ENCODE data around the gene CPLANE1.
"Not testable (repeated sequence)": the region's sequence is repeated elsewhere in the genome, so short reads cannot be mapped to it uniquely, and the experiment has no call there.

Gene CPLANE1

GRCh38 chr5:37208883-37209797, 40.0 kb downstream of the CPLANE1 start:
- DNase-seq (ENCODE audit: low read depth in 2 of 2): no peak

GRCh38 chr5:37207802-37208201, 41.4 kb downstream of the CPLANE1 start:
- no peak for DNase-seq (ENCODE audit: low read depth in 2 of 2)

- DNase-seq (ENCODE audit: low read depth in 2 of 2): no peak
Measured at GRCh38 chr5:37206736-37207135, 42.4 kb downstream of the CPLANE1 start.

DNA sequence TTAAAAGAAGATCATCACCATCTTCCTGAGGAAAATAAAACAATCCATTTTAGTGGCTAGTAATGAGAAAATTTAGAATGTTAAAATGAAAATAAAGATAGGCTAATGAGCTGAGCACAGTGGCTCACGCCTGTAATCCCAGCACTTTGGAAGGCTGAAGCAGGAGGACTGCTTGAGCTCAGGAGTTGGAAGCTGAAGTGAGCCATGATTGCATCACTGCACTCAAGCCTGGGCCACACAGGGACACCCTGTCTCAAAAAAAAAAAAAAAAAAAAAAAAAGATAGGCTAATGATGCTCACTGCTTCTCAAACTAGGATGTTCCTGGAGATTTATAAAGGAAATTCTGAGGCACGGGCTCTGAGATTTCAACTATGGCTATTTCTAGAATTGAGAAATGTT, 50.3 kb downstream of the CPLANE1 start:
- DNase-seq (ENCODE audit: low read depth in 2 of 2): no peak

- DNase-seq (ENCODE audit: low read depth in 2 of 2): no peak
Measured at GRCh38 chr5:37198061-37198460, 51.1 kb downstream of the CPLANE1 start.

DNA sequence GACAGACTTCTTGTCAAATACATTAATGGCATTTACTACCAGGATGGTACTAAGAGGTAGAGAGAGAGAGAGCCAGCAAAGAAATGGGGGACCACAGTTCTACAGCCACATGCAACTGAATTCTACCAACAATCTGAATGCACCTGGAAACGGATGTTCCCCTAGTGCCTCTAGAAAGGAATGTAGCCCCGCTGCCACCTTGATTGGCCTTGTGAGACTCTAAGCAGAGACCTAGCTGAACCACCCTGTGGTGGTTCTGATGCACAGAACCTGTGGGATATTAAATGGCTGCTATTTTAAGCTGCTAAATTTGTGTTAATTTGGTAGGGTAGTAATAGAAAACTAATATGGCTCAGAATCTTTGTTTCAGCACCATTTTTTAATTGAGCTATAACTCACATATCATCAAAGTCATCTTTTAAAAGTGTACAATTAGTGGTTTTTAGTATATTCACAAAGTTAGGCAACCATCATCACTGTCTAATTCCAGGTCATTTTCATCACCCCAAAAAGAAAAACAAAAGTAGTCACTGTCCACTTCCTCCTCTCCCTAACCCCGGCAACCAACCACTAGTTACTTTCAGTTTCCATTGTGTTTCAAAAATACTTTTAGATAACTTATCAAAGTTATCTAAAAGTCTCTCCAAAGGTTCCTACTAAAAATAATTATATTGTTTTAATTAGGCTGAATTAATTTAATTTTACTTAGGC, 51.7 kb downstream of the CPLANE1 start:
- DNase-seq (ENCODE audit: low read depth in 2 of 2): no peak

DNA sequence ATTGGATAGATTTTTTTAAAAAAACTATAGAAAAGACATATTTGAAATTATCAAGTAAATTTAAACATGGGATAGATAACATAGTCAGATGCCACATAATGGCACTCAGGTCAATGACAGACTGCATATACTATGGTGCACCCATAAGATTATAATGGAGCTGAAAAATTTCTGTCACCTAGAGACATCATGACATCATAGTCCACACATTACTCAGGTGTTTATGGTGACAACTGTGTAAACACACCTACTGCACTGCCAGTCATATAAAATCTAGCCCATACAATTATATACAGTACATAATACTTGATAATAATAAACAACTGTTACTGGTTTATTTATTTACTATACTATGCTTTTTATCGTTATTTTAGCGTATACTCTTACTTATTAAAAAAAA, 58.6 kb downstream of the CPLANE1 start:
- DNase-seq (ENCODE audit: low read depth in 2 of 2): no peak

GRCh38 chr5:37189355-37189754, 59.8 kb downstream of the CPLANE1 start:
- no peak for DNase-seq (ENCODE audit: low read depth in 2 of 2)

GRCh38 chr5:37187465-37187977, 61.7 kb downstream of the CPLANE1 start:
- DNase-seq (ENCODE audit: low read depth in 2 of 2): no peak

GRCh38 chr5:37184748-37185364, 64.3 kb downstream of the CPLANE1 start:
- no peak for DNase-seq (ENCODE audit: low read depth in 2 of 2)

GRCh38 chr5:37182667-37183066, 66.5 kb downstream of the CPLANE1 start:
- DNase-seq (ENCODE audit: low read depth in 2 of 2): no peak

GRCh38 chr5:37174928-37175327, 74.2 kb downstream of the CPLANE1 start:
- DNase-seq (ENCODE audit: low read depth in 2 of 2): no peak

DNA sequence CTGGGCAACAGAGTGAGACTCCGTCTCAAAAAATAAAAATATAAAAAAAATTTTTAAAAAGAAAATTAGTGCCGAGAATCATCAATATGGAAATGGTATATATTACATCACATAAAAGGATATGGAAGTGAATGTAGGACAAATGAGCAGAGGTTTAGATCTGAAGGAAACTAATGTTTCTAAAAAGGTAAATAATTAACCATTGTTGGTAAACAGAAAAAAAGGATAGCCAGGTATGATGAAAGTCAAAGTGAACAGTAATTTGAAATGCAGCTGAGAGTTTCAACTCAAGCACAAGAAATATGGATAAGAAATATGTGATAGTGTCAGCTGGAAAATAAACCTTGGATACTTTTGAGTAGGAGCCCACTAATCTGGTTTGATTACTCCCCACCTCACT, 76.2 kb downstream of the CPLANE1 start:
- no peak for DNase-seq (ENCODE audit: low read depth in 2 of 2)

- DNase-seq (ENCODE audit: low read depth in 2 of 2): no peak
Measured at GRCh38 chr5:37170856-37171255, 78.3 kb downstream of the CPLANE1 start.

DNA sequence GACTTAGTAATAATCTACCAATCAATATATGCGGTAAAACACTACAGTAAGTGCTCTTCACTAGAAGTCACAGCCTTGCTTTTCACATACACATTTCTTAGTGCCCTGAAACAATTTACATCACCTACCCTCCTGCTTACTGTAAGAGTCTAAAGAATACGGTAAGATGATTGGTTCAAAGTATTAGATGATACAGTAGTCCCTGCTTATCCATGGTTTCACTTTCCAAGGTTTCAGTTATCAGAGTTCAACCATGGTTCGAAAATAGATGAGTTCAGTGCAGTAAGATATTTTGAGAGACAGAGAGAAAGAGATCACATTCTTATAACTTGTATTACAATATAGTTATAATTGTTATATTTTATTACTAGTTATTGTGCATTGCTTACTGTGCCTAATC, 83.0 kb downstream of the CPLANE1 start:
- no peak for DNase-seq (ENCODE audit: low read depth in 2 of 2)

DNA sequence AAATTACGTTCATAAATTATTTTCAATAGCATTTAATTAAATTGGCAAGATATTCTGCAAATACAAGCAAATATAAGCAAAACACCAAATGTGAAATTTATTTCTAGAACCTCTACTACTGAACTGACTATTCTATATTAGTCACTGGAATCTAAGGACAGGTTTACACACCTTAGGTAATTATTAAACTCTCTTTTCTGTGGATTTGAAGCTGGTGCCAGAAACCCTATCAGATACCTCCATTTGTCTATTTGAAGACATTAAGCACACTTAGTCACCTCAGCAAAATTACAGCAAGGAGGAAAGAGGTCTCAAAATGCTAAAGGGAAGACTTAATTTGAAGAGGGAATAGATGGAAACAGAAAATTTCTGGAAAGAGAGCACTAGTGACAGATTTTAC, 83.4 kb downstream of the CPLANE1 start:
- DNase-seq (ENCODE audit: low read depth in 2 of 2): no peak

DNA sequence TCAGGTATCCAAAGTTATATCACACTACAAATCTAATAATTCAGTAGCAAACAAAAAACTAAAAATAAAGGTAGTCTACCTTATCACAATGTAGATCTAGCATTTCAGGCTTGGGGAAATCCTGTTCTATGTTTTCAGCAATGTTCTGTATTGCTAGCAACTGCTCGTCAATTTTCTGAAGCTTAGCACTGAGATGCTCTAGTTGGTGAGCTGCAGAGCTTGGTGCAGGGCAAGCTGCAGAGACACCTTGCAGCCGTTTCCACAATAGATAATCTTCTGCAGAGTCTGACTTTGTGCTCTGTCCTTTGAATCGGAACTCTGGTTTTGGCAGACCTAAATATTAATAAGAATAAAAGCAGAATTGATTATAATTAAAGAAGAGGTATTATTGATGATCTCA, 95.5 kb downstream of the CPLANE1 start:
- DNase-seq (ENCODE audit: low read depth in 2 of 2): no peak

GRCh38 chr5:37146896-37147295, 102.3 kb downstream of the CPLANE1 start:
- DNase-seq (ENCODE audit: low read depth in 2 of 2): no peak

DNA sequence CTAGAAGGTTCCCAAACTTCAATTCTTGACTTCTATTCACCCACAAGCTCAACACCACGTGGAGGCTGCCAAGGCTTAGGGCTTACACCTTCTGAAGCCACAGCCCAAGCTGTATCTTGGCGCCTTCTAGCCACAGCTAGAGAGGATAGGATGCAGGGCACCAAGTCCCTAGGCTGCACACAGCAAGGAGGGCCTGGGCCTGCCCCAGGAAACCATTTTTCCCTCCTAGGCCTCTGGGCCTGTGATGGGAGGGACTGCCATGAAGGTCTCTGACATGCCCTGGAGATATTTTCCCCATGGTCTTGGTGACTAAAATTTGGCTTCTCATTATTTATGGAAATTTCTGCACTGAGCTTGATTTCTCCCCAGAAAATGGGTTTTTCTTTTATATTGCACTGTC, 112.5 kb downstream of the CPLANE1 start:
- no peak for DNase-seq (ENCODE audit: low read depth in 2 of 2)

DNA sequence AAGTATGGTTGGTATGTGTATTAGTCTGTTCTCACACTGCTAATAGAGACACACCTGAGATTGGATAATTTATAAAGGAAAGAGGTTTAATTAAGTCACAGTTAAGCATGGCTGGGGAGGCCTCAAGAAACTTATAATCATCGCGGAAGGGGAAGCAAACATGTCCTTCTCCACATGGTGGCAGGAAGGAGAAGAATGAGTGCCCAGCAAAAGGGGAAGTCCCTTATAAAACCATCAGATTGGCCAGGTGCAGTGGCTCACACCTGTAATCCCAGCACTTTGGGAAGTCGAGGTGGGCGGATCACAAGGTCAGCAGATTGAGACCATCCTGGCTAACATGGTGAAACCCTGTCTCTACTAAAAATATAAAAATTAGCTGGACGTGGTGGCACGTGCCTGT, 113.9 kb downstream of the CPLANE1 start:
- not testable (repeated sequence) for DNase-seq (ENCODE audit: low read depth in 2 of 2)

DNA sequence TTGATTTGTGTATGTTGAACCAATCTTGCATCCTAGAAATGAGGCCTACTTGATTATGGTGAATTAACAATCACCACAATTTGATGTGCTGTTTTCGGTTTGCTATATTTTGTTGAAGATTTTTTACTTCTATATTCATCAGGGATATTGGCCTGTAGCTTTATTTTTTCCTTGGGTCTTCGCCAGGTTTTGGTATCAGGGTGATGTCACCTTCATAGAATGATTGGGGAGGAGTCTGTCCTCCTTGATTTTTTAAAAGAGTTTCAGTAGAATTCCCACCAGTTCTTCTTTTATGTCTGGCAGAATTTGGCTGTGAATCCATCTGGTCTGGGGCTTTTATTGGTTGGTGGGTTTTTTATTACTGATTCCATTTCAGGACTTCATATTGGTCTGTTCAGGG, 115.2 kb downstream of the CPLANE1 start:
- no peak for DNase-seq (ENCODE audit: low read depth in 2 of 2)

- no peak for DNase-seq (ENCODE audit: low read depth in 2 of 2)
Measured at GRCh38 chr5:37132646-37133045, 116.5 kb downstream of the CPLANE1 start.
